GM06990 (cell line): ENCODE data around the gene SHISA6.

Experiments used
- DNase-seq: peaks from one replicate; pipeline ENCODE4 v3.0.0-alpha.2; 2011; ENCODE audit not compliant: insufficient read length; ENCODE audit errors: extremely low read depth
- H3K27me3 ChIP-seq: replicated peaks from 2 replicates; pipeline ENCODE4 v1.6.0; 2011; ENCODE audit warnings: low read length; ENCODE audit not compliant: control insufficient read depth, insufficient read depth
- H3K36me3 ChIP-seq: 2 replicates; pipeline ENCODE4 v1.5.1; 2011; ENCODE audit warnings: low read length; ENCODE audit not compliant: control insufficient read depth, insufficient read depth
- H3K4me3 ChIP-seq: replicated peaks from 2 replicates; pipeline ENCODE4 v1.5.1; 2011; ENCODE audit warnings: low read depth, mild to moderate bottlenecking, control low read depth, low read length
- TF ChIP-seq, protein P1 (sequence below): IDR thresholded peaks from 2 replicates; pipeline ENCODE4 v1.5.1; 2011; ENCODE audit warnings: low read length, control low read depth, mild to moderate bottlenecking, inconsistent platforms; ENCODE audit not compliant: insufficient read depth, poor library complexity, severe bottlenecking

SHISA6 gene

GRCh38 chr17:11555530-11555929 lies 314.5 kb downstream of the SHISA6 start:
- H3K36me3 ChIP-seq = no peaks in the 10 kb centered on the region
- no peak overlapping the region for H3K4me3 ChIP-seq
- H3K27me3 ChIP-seq = no peaks in the 10 kb centered on the region
- TF ChIP-seq, protein P1, sequence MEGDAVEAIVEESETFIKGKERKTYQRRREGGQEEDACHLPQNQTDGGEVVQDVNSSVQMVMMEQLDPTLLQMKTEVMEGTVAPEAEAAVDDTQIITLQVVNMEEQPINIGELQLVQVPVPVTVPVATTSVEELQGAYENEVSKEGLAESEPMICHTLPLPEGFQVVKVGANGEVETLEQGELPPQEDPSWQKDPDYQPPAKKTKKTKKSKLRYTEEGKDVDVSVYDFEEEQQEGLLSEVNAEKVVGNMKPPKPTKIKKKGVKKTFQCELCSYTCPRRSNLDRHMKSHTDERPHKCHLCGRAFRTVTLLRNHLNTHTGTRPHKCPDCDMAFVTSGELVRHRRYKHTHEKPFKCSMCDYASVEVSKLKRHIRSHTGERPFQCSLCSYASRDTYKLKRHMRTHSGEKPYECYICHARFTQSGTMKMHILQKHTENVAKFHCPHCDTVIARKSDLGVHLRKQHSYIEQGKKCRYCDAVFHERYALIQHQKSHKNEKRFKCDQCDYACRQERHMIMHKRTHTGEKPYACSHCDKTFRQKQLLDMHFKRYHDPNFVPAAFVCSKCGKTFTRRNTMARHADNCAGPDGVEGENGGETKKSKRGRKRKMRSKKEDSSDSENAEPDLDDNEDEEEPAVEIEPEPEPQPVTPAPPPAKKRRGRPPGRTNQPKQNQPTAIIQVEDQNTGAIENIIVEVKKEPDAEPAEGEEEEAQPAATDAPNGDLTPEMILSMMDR = no peak
- no peak for DNase-seq

- TF ChIP-seq, protein P1 = no peak
- H3K36me3 ChIP-seq = no peaks in the 10 kb centered on the region
- no peak for DNase-seq
- H3K4me3 ChIP-seq = no peak overlapping the region
- H3K27me3 ChIP-seq = no peaks in the 10 kb centered on the region
Measured at GRCh38 chr17:11557727-11558452, 316.9 kb downstream of the SHISA6 start.

DNA sequence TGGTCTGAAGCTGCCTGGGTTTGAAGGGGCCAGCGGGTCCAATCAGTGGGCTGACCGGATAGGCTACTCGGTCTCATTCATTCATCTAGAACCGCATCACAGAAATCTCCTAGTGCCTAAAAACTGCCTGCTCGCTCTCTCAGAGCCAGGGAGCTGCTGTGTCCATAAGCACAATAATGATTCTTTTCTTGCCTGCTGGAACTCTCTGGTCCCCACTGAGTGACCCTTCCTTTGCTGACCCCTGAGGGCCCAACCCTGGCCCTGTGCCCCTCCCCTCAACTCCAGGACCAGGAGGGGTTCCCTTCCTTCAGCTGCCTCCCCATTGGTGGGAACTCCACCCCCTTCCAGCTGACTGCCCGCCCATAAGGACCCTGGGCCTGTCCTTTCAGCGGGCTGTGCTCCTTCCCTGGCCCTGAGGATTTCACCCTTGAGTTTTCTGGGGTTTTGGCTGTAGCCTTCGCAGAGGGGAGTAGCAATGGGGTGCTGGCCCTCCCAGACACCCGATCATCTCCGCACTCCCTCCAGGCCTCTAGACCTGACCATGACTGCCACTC lies 317.7 kb downstream of the SHISA6 start:
- DNase-seq = no peak
- no peak overlapping the region for H3K4me3 ChIP-seq
- TF ChIP-seq, protein P1 = no peak
- no peaks in the 10 kb centered on the region for H3K36me3 ChIP-seq
- H3K27me3 ChIP-seq = no peaks in the 10 kb centered on the region

DNA sequence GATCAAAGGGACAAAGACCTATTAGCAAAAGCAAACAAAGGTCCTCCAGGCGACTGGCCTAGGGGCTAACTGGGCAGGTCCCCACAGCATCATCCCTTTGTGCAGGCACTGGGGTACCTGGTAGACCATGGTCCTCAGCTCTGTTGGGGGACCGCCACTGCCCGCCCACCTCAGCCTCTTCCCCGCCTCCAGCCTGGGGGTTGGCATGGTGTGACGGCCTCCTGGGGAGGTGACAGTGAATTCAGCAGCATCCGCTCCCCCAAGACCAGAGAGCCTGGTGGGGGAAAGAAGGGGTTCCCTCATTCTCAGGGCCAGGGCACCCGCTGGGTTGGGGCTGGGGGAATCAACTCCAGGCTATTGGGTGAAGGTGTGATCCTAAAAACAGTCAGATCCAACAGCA lies 318.6 kb downstream of the SHISA6 start:
- no peak for DNase-seq
- H3K27me3 ChIP-seq = no peaks in the 10 kb centered on the region
- no peak overlapping the region for H3K4me3 ChIP-seq
- H3K36me3 ChIP-seq = no peaks in the 10 kb centered on the region
- TF ChIP-seq, protein P1 = no peak

DNA sequence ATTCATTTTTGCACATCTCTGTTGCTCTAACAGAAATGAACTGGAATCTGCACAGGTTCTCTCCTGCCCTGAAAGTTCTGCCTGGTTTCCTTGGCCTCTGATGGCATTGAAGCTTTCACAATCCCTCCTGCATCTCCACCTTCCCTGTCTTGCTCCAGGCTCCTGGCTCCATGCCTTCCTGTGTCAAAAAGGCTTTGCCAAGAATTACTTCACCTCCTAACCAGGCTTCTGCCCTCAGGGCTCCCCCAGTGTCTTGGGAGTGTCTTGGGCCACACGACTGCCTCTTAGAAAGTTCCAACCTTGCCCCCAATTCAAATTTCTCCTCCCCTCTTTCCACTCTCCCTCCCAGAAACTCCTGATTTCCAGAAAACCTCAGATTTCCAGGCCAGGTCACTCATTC lies 320.3 kb downstream of the SHISA6 start:
- no peak overlapping the region for H3K4me3 ChIP-seq
- no peak for DNase-seq
- no peaks in the 10 kb centered on the region for H3K36me3 ChIP-seq
- TF ChIP-seq, protein P1 = no peak
- no peaks in the 10 kb centered on the region for H3K27me3 ChIP-seq
